GM21528 (cell line): Measurements from ENCODE around the gene BATF.
A peak's percentile ranks its signal among the peaks of the same experiment; 100 is the strongest.

Experiments
- ATAC-seq: cut with Tn5 transposase; IDR thresholded peaks from one replicate; pipeline ENCODE4 v1.9.1; 2021; ENCODE audit warnings: mild to moderate bottlenecking, moderate library complexity; ENCODE audit not compliant: unreplicated experiment, low FRiP score

BATF gene

DNA sequence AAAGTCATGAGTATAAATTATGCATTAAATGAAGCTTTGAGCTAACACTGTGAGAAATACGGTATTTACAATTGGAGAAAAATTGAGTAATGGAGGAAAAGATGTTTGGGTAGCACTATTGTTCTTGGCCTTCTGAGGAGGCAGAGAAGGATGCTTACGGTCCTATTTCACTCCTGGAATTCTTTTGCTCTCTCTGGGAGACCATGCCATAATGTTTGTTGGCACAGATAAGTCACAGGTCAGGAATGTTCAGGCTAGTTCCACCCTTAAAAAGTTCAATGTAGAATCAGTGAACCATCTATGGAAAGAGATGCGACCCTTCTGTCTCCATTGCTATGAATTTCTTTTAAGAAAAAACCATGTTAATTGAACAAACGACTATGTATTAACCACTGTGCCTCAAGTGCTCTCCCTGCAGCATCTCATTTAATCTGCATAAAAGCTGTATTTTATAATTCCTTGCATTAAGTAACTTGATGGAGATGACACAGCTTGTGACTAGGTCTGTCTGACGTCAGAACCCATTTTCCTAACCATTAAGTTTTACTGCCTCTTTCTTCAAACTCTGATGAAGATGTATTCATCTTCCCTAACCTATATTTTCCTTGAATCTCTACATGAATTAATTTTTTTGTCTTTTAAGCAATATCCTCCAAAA, 9.5 kb downstream of the BATF start:
- no peak for ATAC-seq

DNA sequence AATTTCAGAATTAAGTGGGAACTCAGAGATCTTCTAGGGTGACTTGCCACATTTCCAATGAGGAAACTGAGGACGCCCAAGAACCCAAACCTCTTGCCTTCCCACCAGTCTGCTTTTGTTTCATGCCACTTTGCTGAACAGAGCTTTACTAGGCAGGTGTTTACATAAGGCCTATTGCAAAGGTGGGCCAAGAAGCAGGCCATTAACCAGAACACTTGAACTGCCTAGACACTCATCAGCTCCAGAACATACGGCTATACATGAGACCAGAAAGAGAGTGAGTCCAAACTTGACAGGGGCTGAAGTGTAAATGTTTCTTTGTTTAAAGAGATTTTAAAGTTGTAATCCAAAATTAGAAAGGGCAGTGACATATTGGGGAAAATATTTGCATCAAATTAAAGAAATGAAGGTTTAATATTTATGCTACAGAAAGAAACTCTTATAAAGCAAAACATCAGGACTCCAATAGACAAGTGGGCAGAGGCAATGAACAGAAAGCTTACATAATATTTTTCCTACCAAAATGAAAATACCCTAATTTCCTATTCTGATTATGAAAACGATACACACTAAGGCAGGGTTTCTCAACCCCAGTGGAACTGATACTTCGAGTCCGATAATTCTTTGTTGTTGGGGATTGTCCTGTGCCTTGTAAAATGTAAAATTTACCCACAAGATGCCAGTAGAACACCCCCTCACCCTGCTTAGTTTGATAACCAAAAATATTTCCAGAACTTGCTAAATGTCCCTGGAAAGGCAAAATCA, 11.7 kb downstream of the BATF start:
- ATAC-seq: no peak

DNA sequence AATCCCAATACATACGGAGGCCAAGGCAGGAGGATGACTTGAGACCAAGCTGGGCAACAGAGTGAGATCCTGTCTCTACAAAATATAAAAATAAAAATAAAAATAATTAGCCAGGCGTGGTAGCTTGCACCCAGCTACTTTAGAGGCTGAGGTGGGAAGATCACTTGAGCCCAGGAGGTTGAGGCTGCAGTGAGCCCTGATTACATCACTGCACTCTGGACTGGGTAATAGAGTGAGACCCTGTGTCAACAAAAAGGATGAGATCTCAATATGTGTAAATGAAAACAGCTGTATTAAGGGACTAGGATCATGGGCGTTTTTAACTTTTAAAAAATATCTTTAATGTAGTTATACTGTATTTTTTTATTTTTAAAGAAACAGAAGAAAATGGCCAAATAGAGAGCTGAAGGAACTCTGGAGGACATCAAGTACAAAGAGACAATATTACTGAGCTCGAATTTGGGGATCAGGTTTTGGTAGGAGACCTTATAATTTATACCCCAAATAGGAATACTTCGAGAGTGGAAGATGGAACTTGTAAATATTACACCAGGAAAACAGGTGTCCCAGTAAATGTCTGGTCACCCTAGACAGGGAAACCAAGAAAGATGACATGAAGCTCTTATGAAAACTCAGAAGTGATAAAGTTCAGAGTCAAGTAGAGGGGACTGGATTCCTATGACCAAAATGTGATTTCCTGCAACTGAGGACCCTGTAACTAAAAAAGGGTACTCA, 13.1 kb downstream of the BATF start:
- ATAC-seq: no peak

DNA sequence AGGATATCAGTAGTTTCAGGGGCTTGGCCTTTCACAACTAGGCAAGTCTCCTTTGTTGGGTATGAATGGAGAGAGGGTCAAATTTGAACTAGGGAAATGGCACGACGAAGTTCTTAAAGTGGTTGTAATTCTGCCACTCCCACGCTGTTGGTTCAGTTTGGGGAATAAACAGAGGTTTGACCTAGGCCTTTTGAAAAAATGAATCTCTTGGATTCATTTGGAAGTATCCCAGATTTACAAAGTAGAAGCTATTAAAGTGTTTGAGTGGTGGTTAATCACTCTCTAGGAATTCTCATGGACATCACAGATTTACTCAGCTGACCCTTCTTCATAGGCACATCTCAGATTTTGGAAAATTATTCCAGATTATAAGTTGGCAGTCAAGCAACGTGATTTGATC, 14.8 kb downstream of the BATF start:
- no peak for ATAC-seq

DNA sequence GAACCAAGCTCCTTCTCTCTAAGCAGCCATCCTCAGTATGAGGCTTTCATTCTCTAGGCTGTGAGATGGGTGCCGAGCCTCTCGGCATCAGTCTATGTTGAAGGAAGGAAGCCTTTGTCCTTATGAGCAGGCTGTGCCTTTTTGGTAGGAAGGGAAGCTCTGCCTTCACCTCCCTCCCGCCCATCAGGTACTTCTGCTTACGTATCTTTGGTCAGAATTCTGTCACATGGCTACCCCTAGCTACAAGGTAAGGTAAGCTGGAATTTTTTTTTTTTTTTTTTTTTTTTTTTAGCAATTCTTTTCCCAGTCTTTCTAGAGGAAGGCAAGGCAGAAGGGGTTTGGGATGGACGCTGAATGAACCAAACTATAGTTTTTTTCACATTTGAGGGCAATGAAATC, 16.9 kb downstream of the BATF start:
- ATAC-seq: no peak

DNA sequence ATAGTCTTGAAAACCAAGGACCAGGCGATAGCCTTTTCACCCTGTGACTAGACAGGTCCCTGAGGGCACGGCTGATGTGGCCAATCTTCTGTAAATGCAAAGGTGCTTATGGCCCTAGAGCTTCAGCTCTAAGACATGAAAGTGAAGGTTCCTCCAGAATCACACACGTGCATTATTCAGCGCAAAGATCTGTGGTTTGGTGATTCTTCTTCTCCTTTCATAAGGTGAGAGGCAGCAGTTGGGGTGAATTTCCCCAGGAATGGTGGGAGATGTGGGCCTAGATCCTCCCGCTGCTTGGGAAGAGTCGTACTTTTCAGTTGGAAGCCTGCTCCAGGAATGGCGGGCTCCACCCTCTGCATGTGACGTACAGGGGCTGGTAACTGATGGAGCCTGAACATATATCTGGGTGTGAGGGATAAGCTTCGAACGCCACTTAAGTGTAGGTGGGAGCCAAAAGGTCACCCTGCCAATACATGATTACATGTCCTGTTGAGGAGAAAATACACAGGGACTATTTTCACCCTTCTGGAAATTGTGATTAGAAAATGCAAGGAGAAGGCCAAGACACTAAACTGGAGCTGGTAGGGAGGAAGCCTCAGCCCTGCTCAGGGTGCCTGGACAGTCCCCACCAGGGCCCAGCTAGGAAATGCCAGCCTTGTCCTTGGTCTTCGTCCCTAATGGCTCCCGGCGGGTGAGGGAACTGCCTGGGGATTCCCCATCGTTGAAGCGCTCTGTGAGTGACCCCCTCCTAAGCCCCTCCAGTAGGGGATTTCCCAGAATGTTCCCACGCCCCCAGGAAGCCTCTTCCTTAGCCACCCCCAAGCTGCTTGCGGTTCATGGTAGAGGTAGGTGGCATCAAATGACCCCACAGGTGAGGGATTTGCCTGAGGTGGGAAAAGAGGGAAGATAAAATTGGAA, 17.6 kb downstream of the BATF start:
- no peak for ATAC-seq

DNA sequence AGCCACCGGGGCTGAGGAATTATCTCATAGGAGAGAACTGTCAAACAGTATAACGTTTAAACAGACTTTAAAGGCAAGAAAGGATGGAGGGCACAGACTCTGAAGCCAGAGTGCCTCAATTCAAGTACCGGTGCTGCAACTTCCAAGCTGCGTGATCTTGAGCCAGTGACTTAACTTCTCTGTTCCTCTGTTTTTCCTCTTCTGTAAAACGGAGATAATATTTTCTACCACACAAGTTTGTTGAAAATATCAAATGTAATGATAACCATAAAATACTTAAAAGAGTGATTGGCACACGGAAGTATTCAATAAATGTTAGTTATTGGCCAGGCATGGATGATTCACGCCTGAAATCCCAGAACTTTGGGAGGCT, 18.2 kb downstream of the BATF start:
- ATAC-seq: no peak

DNA sequence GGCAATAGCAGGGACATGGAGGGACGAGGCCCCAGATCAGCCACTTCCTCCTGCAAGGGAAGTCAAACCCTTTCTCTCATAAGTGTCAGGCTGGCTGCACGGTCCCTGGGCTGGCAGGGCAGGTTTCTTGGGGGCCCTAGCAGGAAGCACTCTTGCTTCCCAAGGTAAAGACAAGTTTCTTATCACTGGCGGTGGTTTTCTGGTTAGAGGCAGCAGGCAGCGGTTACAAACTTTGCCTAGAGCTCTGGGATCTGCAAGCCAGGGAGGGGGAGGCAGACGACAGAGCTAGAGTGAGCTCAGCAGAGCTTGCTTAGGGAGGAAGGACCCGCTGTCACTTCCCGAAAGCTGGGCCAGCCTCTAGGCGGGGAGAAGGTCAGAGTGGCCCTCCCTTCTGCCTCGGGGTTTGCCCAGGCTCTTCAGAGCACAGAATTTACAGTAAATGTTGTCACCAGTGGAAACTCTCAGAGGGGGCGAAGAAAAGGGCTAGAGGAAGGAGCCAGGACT, 20.4 kb downstream of the BATF start:
- peak; percentile 67 for ATAC-seq

DNA sequence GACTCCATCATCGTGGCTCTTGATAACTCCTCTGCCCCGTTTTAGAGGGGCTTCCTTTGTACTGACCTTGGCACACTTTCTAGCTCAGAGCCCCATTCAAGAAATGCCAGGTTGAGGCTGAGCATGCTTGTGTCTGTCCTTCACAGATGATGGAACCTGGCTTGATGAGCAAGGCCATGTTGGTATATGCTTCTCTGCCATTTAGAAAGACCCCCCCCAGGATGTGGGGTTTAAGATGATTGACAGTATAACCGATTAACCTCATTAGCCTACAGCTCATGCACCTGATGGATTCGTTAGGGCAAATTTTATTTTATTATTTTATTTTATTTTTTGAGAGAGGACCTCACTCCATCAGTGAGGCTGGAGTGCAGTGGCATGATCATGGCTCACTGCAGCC, 21.0 kb downstream of the BATF start:
- ATAC-seq: peak; percentile 6

DNA sequence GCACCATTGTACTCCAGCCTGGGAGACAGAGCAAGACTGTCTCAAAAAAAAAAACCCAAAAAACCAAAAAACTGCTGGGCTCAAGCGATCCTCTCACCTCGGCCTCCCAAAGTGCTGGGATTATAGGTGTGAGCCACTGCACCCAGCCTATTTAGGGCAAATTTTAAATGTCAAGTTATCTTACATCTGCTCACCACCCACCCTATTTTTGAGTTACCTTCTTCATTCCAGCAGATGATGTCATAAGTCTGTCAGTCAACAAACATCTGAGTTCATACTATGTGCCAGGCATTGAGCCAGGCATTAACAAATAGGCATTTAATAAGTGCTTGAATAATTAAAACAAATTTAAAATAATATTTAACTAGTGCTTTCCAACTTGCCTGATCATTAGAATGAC, 21.5 kb downstream of the BATF start:
- ATAC-seq: no peak

DNA sequence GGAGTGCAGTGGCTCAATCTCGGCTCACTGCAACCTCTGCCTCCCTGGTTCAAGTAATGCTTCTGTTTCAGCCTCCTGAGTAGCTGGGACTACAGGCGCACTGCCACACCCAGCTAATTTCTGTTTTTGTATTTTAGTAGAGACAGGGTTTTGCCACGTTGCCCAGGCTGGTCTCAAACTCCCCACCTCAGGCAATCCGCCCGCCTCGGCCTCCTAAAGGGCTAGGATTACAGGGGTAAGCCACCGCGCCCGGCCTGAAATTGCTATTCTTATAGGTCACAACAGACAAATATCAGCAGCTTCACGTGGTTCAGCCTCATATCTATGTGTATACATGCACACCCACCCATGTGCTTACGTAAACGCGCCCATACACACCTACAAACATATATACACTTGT, 23.6 kb downstream of the BATF start:
- ATAC-seq: no peak

DNA sequence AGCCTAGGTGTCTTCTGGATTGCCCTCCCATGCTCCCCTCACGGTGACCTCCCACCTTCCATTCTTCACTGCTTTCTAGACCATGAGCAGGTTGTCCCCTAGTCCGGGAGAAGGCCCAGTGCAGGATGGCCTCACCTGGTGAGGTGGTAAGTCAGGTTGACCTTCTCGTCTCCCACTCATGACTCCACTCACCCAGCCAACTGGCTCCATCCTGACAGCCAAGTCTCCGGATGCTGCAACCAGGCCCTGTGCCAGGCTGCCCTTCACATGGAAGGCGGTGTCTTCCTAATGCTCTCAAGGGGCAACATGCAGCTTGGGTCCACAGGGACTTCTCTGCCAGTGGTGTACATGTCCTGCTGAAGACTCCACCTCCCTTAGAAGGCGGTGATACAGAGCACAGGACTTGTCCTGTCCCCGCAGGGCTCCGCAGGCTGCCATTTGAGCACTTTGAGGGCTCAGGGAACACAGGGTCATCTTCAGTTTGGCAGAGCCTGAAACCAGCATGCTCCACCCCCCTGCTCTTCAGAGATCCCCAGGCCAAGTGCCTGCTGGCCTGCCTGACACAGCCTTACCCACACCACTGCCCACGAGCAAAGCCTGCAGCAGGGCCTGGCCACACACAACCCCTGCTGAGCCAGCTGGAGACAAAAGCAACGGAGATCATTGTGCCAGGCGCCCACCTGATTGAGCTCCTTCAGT, 25.4 kb downstream of the BATF start:
- ATAC-seq: no peak

DNA sequence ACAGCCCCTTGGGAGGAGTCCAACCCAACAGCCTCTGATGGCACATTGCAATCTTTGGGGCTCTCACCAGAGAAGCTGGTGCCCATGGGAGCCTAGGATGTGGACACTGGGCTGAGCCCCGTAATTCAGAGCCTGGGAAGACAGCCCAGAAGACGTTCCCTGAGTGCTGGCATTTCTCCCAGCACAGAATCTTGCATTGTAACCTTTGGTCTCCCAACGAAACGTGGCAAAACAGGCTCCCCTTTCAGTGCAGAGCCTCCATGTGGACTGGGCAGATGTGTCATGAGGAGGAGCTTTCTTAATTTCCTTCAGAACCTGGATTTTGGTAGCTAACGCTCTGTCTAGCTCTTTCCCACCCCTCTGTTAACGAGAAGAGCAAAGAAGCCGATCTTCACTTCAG, 26.3 kb downstream of the BATF start:
- ATAC-seq: no peak

DNA sequence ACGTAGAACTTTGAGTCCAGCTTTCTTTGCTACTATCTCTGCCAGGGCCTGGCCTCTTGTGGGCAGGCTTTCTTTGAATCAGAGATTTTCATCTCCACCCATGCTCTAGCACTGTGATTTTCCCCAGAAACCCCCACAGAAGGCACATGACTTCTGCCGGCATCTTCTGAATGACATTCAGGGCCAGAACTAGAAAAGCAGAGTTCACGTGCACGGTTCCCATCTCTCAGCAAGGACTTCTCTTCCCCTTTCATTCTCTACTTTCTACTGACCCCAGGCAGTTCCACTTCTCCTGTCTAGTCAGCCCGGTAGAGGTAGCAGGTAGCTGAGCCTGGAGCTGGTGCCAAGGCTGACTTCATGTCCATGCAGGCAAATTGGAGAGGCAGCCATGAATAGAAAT, 26.9 kb downstream of the BATF start:
- no peak for ATAC-seq

DNA sequence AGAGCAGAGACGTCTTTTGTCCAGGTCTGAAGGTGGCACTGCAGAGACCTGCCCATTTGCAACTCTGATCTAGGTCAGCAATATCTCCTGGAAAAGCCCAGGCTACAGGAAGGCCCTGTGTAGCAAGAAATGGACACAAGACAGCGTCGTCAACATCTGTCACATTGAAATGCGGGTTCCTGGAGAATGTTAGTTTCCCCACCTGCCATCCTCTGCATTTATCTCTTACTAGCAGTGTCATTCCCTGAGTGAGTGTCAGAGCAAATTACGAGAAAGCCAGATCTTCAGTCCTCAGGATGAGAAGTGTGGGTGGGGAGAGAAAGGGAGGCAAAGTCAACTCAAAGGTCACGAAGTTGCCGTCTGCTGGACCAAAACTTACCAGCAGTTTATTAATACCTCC, 28.8 kb downstream of the BATF start:
- no peak for ATAC-seq

DNA sequence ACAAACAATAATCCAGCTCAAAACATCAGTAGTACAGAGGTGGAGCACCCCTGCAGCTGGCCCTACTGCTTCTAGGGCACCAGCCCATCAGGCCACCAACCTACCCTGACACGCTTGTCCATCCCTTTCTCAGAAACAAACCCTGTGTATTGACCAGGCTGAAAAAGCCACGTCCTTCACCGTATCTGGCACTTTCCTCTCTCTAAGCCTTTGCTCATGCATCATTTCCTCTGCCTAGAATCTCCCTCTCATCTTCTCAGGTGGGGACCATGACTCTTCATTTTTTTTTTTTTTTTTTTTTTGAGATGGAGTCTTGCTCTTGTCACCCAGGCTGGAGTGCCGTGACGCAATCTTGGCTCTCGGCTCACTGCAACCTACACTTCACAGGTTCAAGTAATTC, 30.9 kb downstream of the BATF start:
- ATAC-seq: no peak

DNA sequence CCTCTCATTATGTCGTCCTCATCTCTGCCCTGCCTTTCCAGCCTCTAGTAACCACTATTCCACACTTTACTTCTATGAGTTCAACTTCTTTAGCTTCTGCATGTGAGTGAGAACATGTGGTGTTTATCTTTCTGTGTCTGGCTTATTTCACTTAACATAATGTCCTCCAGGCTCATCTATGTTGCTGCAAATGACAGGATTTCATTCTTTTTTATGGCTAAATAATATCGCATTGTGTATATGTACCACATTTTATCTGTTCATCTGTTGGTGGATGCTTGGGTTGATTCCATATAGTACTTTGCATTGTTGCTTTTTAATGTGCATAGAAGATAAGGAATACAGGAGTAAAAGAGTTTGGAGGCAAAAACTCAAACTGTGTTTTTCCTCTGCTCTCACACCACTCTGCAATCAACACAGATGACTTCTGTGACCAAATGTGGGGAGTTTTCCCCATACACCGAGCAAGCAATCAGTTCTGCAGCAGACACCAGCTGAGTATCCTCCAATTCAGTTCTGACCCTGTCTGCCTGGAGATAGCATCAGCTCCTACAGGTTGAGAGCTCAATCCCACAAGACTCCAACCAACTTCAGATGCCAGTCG, 31.6 kb downstream of the BATF start:
- ATAC-seq: no peak

DNA sequence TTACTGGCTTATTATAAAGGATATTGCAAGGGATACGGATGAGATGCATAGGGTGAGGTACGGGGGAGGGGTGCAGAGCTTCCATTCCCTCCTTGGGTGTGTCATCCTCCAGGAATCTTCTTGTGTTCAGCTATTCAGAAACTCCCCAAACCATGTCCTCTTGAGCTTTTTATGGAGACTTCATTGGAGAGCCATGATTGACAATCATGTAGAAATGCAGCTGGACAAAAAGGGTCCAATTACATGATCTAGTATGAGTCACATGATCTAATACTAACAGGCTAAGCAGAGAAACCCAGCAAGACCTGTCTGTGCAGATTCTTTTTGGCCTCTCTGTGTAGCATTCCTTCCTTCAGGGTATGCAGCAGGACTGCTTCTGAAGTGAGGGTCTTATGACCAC, 32.2 kb downstream of the BATF start:
- ATAC-seq: no peak

DNA sequence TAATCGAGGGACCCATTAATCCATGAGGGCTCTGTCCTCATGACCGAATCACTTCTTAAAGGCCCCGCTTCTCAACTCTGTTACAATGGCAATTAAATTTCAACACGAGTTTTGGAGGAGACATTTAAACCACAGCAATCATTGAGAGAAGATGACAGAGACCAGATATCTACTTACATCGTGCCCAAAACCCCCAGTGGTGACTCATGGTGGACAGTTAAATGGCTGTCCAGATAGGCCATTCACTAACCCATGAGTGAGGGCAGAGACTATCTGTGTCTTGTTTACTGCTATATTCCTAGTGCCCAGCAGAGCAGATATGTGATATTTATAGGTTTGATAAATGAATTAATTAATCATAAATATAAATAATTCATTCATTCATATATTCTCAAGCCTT, 36.2 kb downstream of the BATF start:
- ATAC-seq: no peak

DNA sequence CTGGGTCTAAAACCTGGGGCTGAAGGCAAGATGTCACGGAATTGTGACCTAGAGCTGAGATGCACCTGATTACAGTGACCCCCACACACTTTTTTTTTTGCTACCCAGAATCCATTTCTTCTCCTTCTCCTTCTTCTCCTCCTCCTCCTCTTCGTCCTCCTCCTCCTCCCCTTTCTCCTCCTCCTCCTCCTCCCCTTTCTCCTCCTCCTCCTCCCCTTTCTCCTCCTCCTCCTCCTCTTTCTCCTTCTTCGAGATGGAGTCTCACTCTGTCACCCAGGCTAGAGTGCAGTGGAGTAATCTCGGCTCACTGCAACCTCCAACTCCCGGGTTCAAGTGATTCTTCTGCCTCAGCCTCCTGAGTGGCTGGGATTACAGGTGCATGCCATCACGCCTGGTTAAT, 36.8 kb downstream of the BATF start:
- ATAC-seq: no peak
